MG63 (cell line): ENCODE measurements around the gene KRT12. TPM values are rescaled to one million over a fixed set of nuclear protein-coding genes. Genes with fewer than 3 reads are reported as not detected.

Experiments
- DNase-seq: peaks from one replicate; pipeline ENCODE4 v3.0.0-alpha.2; 2020
- H3K27me3 ChIP-seq: fragments of 250-450 bp; sonication (Bioruptor Pico); 2 replicates; pipeline ENCODE4 v1.5.1; 2020; ENCODE audit warnings: mild to moderate bottlenecking, moderate library complexity
- H3K36me3 ChIP-seq: fragments of 250-450 bp; sonication (Bioruptor Pico); 2 replicates; pipeline ENCODE4 v1.5.1; 2020; ENCODE audit warnings: mild to moderate bottlenecking, moderate library complexity
- H3K4me3 ChIP-seq: fragments of 250-450 bp; sonication (Bioruptor Pico); 2 replicates; pipeline ENCODE4 v1.5.1; 2020; ENCODE audit warnings: mild to moderate bottlenecking, moderate library complexity
- H3K9me3 ChIP-seq: fragments of 250-450 bp; sonication (Bioruptor Pico); 2 replicates; pipeline ENCODE4 v1.5.1; 2020; ENCODE audit warnings: mild to moderate bottlenecking, moderate library complexity
- total RNA-seq: library from RNA; depleted of rRNA; stranded (reverse); fragments of >200 nt; shearing (Covaris generic); gene quantifications from 2 replicates; pipeline ENCODE4 v1.2.3, GENCODE V29; 2014; ENCODE audit warnings: low replicate concordance; rRNA removed

The KRT12 gene
- total RNA-seq, 1 experiment from 2014 or later: not detected

DNA sequence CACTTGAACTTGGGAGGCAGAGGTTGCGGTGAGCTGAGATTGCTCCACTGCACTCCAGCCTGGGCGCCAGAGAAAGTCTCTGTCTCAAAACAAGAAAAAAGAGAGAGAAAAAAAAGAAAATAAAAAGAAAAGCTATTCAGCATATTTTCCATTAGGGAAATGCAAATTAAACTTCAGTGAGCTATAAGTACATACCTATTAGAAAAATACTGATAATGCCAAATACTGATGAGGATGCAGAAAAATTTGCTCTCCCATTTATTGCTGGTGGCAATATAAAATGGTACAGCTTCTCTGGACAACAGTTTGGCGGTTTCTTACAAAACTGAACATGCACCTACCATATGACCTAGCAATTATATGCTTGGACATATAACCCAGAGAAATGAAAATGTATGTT, 54.4 kb downstream of the KRT12 start:
- Histone ChIP-seq H3K27me3 (no peaks in the 10 kb centered on the region), H3K9me3 (no peaks in the 10 kb centered on the region), H3K4me3 (no peak overlapping the region), H3K36me3 (peaks cover 10% of the 10 kb centered on the region)
- DNase-seq: no peak

Other genes with a start within 250 kb of the KRT12 start
- gene SMARCE1, start 219.4 kb downstream of the KRT12 start, total RNA-seq: 57.9 and 83.9 TPM in 2 replicates
- 0.53 TPM in 1 of 2 replicates, not detected in the other for gene KRT222, start 202.0 kb downstream of the KRT12 start, total RNA-seq
- gene KRT24, start 163.5 kb downstream of the KRT12 start, total RNA-seq: not detected in 2 replicates
- not detected in 2 replicates for gene KRT25, start 111.9 kb downstream of the KRT12 start, total RNA-seq
- not detected in 2 replicates for gene KRT26, start 95.0 kb downstream of the KRT12 start, total RNA-seq
- gene KRT27, start 84.7 kb downstream of the KRT12 start, total RNA-seq: not detected in 2 replicates
- gene KRT28, start 67.3 kb downstream of the KRT12 start, total RNA-seq: not detected in 2 replicates
- gene KRT10, start 44.6 kb downstream of the KRT12 start, total RNA-seq: 48.4 and 70.6 TPM in 2 replicates
- gene KRT20, start 18.0 kb upstream of the KRT12 start, total RNA-seq: not detected in 2 replicates
- 0.07 TPM in 1 of 2 replicates, not detected in the other for gene KRT23, start 70.4 kb upstream of the KRT12 start, total RNA-seq
- not detected in 2 replicates for gene KRT39, start 99.7 kb upstream of the KRT12 start, total RNA-seq
- not detected in 2 replicates for gene KRT40, start 117.1 kb upstream of the KRT12 start, total RNA-seq
- not detected in 2 replicates for gene KRTAP3-3, start 126.9 kb upstream of the KRT12 start, total RNA-seq
- gene KRTAP3-2, start 132.7 kb upstream of the KRT12 start, total RNA-seq: not detected in 2 replicates
- gene KRTAP3-1, start 141.9 kb upstream of the KRT12 start, total RNA-seq: not detected in 2 replicates
- 1.2 and 3.2 TPM in 2 replicates for gene KRTAP1-5, start 160.0 kb upstream of the KRT12 start, total RNA-seq
- not detected in 2 replicates for gene KRTAP1-4, start 163.0 kb upstream of the KRT12 start, total RNA-seq
- gene KRTAP1-3, start 167.7 kb upstream of the KRT12 start, total RNA-seq: not detected in 2 replicates
- gene KRTAP1-1, start 174.2 kb upstream of the KRT12 start, total RNA-seq: 0.33 TPM in 1 of 2 replicates, not detected in the other
- not detected in 2 replicates for gene KRTAP2-1, start 180.1 kb upstream of the KRT12 start, total RNA-seq
- not detected in 2 replicates for gene KRTAP2-2, start 188.0 kb upstream of the KRT12 start, total RNA-seq
- 0.33 TPM in 1 of 2 replicates, not detected in the other for gene KRTAP2-3, start 192.9 kb upstream of the KRT12 start, total RNA-seq
- not detected in 2 replicates for gene KRTAP2-4, start 198.7 kb upstream of the KRT12 start, total RNA-seq
- gene KRTAP4-7, start 216.9 kb upstream of the KRT12 start, total RNA-seq: not detected in 2 replicates
- not detected in 2 replicates for gene KRTAP4-8, start 230.9 kb upstream of the KRT12 start, total RNA-seq
- not detected in 2 replicates for gene KRTAP4-16, start 235.0 kb upstream of the KRT12 start, total RNA-seq
- not detected in 2 replicates for gene KRTAP4-9, start 238.2 kb upstream of the KRT12 start, total RNA-seq